Stimulated activated CD4-positive, alpha-beta T cell treated with anti-CD3 and anti-CD28 coated beads, Interleukin-1b, Interleukin-23, amount 100 ng/mL, for 1 hour (primary cell): ENCODE measurements around the gene SMCHD1.
"Not testable (repeated sequence)": the region's sequence is repeated elsewhere in the genome, so short reads cannot be mapped to it uniquely, and the experiment has no call there.

Experiments used
- DNase-seq, 2 donors: peaks; one replicate each; pipeline ENCODE4 v3.0.0-alpha.2; 2020; ENCODE audit warnings: low read depth in 2 of 2

The SMCHD1 gene

GRCh38 chr18:2716394-2717326 is 61.1 kb downstream of the SMCHD1 start:
- DNase-seq, result no peak

GRCh38 chr18:2717407-2717806 is 61.9 kb downstream of the SMCHD1 start:
- no peak for DNase-seq

GRCh38 chr18:2719040-2719439 is 63.5 kb downstream of the SMCHD1 start:
- DNase-seq, result no peak

GRCh38 chr18:2723207-2723606 is 67.7 kb downstream of the SMCHD1 start:
- DNase-seq, result no peak

GRCh38 chr18:2729757-2730156 is 74.2 kb downstream of the SMCHD1 start:
- no peak for DNase-seq

GRCh38 chr18:2736823-2737222 is 81.3 kb downstream of the SMCHD1 start:
- DNase-seq, result no peak

- not testable (repeated sequence) for DNase-seq
These were observed 84.6 kb downstream of the SMCHD1 start for GRCh38 chr18:2740082-2740481.

- DNase-seq, result no peak
These were observed 90.7 kb downstream of the SMCHD1 start for GRCh38 chr18:2746274-2746673.

- DNase-seq, result no peak
These were observed 102.8 kb downstream of the SMCHD1 start for GRCh38 chr18:2758309-2758708.

GRCh38 chr18:2774669-2775068 is 119.1 kb downstream of the SMCHD1 start:
- DNase-seq, result no peak

- no peak for DNase-seq
These were observed 121.1 kb downstream of the SMCHD1 start for GRCh38 chr18:2776601-2777000.

GRCh38 chr18:2777241-2777640 is 121.7 kb downstream of the SMCHD1 start:
- no peak for DNase-seq

- DNase-seq, result no peak
These were observed 125.2 kb downstream of the SMCHD1 start for GRCh38 chr18:2780750-2781149.

GRCh38 chr18:2787225-2787624 is 131.7 kb downstream of the SMCHD1 start:
- DNase-seq, result no peak

GRCh38 chr18:2792395-2792794 is 136.9 kb downstream of the SMCHD1 start:
- no peak for DNase-seq

- DNase-seq, result no peak
These were observed 138.6 kb downstream of the SMCHD1 start for GRCh38 chr18:2794159-2794558.

GRCh38 chr18:2797951-2798350 is 142.4 kb downstream of the SMCHD1 start:
- no peak for DNase-seq

- DNase-seq, result no peak
These were observed 143.8 kb downstream of the SMCHD1 start for GRCh38 chr18:2799369-2799768.

GRCh38 chr18:2805970-2806943 is 150.7 kb downstream of the SMCHD1 start:
- no peak for DNase-seq

GRCh38 chr18:2808640-2809039 is 153.1 kb downstream of the SMCHD1 start:
- not testable (repeated sequence) for DNase-seq

- not testable (repeated sequence) for DNase-seq
These were observed 154.2 kb downstream of the SMCHD1 start for GRCh38 chr18:2809666-2810183.

GRCh38 chr18:2811416-2811815 is 155.9 kb downstream of the SMCHD1 start:
- no peak for DNase-seq
